Sigmoid colon (tissue), 4 donors: Measurements from ENCODE around the gene WASF3.

ENCODE experiments used
- EP300 ChIP-seq, 4 donors: sonication (generic); formaldehyde crosslinking; IDR thresholded peaks; one replicate each; pipeline ENCODE4 v1.6.1; 2017; ENCODE audit warnings: antibody characterized with exemption in 4 of 4
- POLR2A ChIP-seq, 2 donors: fragments of 450-650 bp; IDR thresholded peaks; one replicate each; pipeline ENCODE4 v1.6.1; 2016; ENCODE audit warnings: antibody characterized with exemption in 2 of 2, mild to moderate bottlenecking in 2 of 2, moderate library complexity in 2 of 2
- POLR2AphosphoS5 ChIP-seq, 4 donors: sonication (generic); formaldehyde crosslinking; IDR thresholded peaks; one replicate each; pipeline ENCODE4 v1.6.1; 2017; ENCODE audit warnings: antibody characterized with exemption in 4 of 4
- TF ChIP-seq, protein P1 (sequence below), 4 experiments: fragments of 450-650 bp in 3 of 4; fragments of 200-600 bp in 1 of 4; IDR thresholded peaks; one replicate each; pipeline ENCODE4 v1.5.1; 2016 to 2019; ENCODE audit warnings: antibody characterized with exemption in 4 of 4, mild to moderate bottlenecking in 3 of 4, moderate library complexity in 2 of 4

DNA sequence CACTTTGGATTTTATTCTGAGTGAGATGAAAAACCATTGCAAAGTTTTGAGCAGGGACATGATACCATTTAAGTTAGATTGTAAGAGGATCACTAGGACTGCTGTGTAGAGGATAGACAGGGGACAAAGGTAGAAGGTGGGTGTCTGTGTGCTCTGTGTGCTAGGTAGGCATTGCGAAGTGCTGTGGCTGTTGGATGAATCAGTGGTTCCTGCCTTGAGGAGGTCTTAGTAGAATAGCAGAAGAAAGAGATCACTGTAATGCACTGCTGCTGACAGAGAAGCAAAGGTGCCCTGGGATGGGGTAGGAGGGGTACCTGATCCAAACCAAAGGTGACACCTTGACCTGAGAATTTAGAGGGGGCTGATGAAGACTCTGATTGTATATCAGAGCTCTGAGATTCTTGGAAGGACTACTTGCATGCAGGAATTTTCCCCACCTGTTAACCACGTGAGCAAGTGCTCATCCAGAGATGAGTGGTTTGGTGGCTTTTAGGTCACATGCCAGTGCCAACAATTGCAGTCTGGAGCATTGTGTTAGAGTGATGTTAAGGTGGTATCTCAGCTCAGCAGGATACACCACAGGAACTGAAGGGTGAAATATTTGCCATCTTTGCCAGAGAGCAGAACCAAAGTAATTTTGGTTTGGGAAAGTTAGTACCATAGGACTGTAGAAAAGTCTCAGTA, 10.8 kb downstream of the WASF3 start:
- TF ChIP-seq, protein P1, sequence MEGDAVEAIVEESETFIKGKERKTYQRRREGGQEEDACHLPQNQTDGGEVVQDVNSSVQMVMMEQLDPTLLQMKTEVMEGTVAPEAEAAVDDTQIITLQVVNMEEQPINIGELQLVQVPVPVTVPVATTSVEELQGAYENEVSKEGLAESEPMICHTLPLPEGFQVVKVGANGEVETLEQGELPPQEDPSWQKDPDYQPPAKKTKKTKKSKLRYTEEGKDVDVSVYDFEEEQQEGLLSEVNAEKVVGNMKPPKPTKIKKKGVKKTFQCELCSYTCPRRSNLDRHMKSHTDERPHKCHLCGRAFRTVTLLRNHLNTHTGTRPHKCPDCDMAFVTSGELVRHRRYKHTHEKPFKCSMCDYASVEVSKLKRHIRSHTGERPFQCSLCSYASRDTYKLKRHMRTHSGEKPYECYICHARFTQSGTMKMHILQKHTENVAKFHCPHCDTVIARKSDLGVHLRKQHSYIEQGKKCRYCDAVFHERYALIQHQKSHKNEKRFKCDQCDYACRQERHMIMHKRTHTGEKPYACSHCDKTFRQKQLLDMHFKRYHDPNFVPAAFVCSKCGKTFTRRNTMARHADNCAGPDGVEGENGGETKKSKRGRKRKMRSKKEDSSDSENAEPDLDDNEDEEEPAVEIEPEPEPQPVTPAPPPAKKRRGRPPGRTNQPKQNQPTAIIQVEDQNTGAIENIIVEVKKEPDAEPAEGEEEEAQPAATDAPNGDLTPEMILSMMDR (IDR thresholded peaks at IDR 0.05): no peak
- no peak for TF ChIP-seq POLR2A (IDR thresholded peaks at IDR 0.05)
- TF ChIP-seq POLR2AphosphoS5 (IDR thresholded peaks at IDR 0.05): no peak
- no peak for TF ChIP-seq EP300 (IDR thresholded peaks at IDR 0.05)
